Nephron (organoid): ENCODE data around the gene SEL1L3.

Experiments
- H3K27ac Mint-ChIP-seq, 3 experiments: 2 replicates each; pipeline ENCODE4 v1.8.0; 2020; ENCODE audit warnings: mixed read lengths in 3 of 3, mild to moderate bottlenecking in 2 of 3, moderate library complexity in 1 of 3
- H3K27me3 Mint-ChIP-seq: 2 replicates; pipeline ENCODE4 v1.8.0; 2021; ENCODE audit warnings: low read depth, mild to moderate bottlenecking, moderate library complexity, mixed read lengths
- H3K36me3 Mint-ChIP-seq: 2 replicates; pipeline ENCODE4 v1.8.0; 2020; ENCODE audit warnings: low read depth, mixed read lengths
- H3K4me1 Mint-ChIP-seq: 2 replicates; pipeline ENCODE4 v1.8.0; 2020; ENCODE audit warnings: mixed read lengths
- H3K4me3 Mint-ChIP-seq, 3 experiments: 2 replicates each; pipeline ENCODE4 v1.8.0; 2020; ENCODE audit warnings: mild to moderate bottlenecking in 3 of 3, mixed read lengths in 3 of 3, moderate library complexity in 2 of 3
- H3K9me3 Mint-ChIP-seq: 2 replicates; pipeline ENCODE4 v1.8.0; 2020; ENCODE audit warnings: mixed read lengths
- TF ChIP-seq, protein P1 (sequence below), 3 experiments: fragments of 200-600 bp; sonication (generic); IDR thresholded peaks; one replicate each; pipeline ENCODE4 v1.5.0; 2021; ENCODE audit warnings: antibody characterized with exemption in 3 of 3; ENCODE audit not compliant: unreplicated experiment in 3 of 3

Gene SEL1L3

DNA sequence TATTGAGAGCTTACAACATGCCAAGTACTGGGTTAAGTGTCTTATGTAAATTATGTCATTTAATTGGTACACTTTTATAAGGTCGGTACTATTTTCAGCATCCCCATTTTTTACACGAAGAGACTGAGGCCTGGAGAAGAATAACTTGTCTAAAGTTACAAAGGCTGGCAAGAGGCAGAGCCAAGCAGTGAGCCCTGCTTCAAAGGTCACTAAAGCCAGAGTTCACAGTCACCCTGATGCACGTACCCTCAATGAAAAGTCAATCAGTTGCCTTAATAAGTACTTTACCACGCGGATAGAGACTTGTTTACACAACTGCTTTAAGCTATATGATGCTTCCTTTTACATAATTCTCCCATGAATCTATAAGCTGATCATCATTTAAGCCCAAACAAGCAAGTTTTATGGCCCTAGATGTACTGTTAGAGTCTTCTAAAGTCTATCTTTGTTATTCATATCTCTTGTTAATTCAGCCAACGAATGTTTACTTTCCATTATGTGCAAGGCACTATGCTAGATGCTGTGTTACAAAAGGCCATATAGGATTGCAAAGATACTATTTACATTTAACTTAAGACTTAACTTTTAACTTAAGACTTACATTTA, 57.4 kb downstream of the SEL1L3 start:
- TF ChIP-seq, protein P1, sequence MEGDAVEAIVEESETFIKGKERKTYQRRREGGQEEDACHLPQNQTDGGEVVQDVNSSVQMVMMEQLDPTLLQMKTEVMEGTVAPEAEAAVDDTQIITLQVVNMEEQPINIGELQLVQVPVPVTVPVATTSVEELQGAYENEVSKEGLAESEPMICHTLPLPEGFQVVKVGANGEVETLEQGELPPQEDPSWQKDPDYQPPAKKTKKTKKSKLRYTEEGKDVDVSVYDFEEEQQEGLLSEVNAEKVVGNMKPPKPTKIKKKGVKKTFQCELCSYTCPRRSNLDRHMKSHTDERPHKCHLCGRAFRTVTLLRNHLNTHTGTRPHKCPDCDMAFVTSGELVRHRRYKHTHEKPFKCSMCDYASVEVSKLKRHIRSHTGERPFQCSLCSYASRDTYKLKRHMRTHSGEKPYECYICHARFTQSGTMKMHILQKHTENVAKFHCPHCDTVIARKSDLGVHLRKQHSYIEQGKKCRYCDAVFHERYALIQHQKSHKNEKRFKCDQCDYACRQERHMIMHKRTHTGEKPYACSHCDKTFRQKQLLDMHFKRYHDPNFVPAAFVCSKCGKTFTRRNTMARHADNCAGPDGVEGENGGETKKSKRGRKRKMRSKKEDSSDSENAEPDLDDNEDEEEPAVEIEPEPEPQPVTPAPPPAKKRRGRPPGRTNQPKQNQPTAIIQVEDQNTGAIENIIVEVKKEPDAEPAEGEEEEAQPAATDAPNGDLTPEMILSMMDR (IDR thresholded peaks at IDR 0.05; ENCODE audit: unreplicated experiment in 3 of 3): no peak
- H3K4me1 Mint-ChIP-seq: peaks cover 6% of the 10 kb centered on the region
- no peaks in the 10 kb centered on the region for H3K9me3 Mint-ChIP-seq
- no peaks in the 10 kb centered on the region for H3K36me3 Mint-ChIP-seq
- H3K27ac Mint-ChIP-seq: no peak overlapping the region
- H3K27me3 Mint-ChIP-seq: peaks cover 6% of the 10 kb centered on the region
- no peak overlapping the region for H3K4me3 Mint-ChIP-seq

DNA sequence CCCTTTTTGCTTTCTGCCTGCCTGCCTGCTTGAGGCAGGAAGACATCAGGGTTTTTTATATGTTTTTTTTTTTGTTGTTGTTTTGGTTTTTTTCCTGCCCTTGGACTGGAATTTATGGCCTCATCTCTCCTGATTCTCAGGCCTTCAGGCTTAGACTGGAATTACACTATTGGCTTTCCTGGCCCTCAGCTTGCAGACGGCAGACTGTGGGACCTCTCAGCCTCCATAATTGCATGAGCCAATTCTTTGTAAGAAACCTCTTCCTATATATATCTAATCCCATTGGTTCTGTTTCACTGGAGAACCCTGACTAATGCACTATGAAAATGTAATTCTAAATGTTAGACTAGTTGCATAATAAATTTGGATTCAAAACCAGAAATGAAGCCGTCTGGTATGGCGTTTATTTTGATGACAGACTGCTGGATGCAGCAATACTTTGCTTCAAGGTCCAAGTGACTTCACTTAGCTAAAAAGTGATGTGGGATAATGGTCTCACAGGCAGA, 59.0 kb downstream of the SEL1L3 start:
- Mint-ChIP-seq H3K4me1 (peaks cover 6% of the 10 kb centered on the region), H3K36me3 (no peaks in the 10 kb centered on the region), H3K27ac (no peak overlapping the region), H3K27me3 (peaks cover 6% of the 10 kb centered on the region), H3K9me3 (no peaks in the 10 kb centered on the region), H3K4me3 (no peak overlapping the region)
- TF ChIP-seq, protein P1 (IDR thresholded peaks at IDR 0.05; ENCODE audit: unreplicated experiment in 3 of 3): no peak

DNA sequence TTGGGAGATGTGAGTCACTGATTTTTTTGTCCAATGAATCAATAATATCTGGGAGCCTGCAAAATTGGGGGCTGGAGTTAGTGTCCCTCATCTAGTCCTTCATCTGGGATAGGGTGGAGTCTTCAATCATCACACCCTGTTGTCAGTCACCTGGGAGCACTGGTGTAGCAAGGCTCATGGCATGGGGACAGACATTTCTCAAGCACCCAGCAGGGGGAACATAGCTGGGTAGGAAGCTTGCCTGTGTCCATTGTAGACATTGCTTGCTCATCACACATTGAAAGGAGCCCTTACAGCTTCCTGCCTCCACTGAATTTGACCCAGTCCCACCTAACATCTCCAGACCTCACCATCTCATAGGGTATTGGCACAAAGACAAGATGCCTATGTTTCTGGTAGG, 61.2 kb downstream of the SEL1L3 start:
- peaks cover 12% of the 10 kb centered on the region for H3K4me1 Mint-ChIP-seq
- H3K27ac Mint-ChIP-seq: no peak overlapping the region
- no peaks in the 10 kb centered on the region for H3K27me3 Mint-ChIP-seq
- TF ChIP-seq, protein P1 (IDR thresholded peaks at IDR 0.05; ENCODE audit: unreplicated experiment in 3 of 3): no peak
- no peaks in the 10 kb centered on the region for H3K36me3 Mint-ChIP-seq
- no peak overlapping the region for H3K4me3 Mint-ChIP-seq
- no peaks in the 10 kb centered on the region for H3K9me3 Mint-ChIP-seq

DNA sequence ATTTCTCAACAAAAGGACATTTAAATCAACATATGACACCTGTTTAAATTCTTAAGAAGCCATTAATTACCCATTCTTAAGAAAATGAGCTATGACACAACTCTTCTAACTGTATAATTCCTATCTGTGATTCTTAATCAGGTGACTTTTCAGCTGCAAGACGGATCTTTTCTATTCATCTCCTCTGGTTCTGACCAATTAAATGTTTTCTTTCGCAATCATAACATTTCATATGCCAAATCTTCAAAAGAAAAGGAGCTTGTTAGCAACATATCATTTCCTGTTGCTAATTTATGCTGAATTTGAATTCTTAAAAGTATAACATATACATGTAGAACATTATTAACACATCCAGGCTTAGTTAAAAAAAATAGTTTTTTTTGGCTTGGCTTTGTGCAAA, 62.5 kb downstream of the SEL1L3 start:
- H3K4me1 Mint-ChIP-seq: peaks cover 22% of the 10 kb centered on the region
- H3K27me3 Mint-ChIP-seq: no peaks in the 10 kb centered on the region
- H3K27ac Mint-ChIP-seq: no peak overlapping the region
- TF ChIP-seq, protein P1 (IDR thresholded peaks at IDR 0.05; ENCODE audit: unreplicated experiment in 3 of 3): no peak
- no peaks in the 10 kb centered on the region for H3K36me3 Mint-ChIP-seq
- H3K4me3 Mint-ChIP-seq: no peak overlapping the region
- H3K9me3 Mint-ChIP-seq: no peaks in the 10 kb centered on the region

DNA sequence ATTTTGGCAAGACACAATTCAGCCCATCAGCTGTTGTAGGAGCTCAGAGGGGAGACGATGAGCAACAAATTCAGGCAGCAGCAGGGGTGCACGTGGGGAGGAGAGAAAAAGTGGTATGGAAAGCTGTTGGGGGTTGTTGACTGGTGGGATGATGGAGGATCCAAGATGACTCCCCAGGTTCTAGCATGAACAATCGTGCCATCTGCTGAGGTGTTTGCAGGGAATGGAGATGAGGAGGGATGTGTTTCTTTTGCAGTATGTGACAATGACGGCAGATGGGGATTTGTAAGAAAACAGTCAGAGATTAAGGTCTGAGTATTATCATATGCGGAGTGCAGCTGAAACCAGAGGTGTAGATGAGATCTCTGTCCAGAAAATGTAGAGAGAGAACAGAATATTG, 63.3 kb downstream of the SEL1L3 start:
- Mint-ChIP-seq H3K27ac (no peak overlapping the region), H3K4me1 (peaks cover 25% of the 10 kb centered on the region), H3K4me3 (no peak overlapping the region), H3K9me3 (no peaks in the 10 kb centered on the region), H3K36me3 (peaks cover 3% of the 10 kb centered on the region), H3K27me3 (no peaks in the 10 kb centered on the region)
- TF ChIP-seq, protein P1 (IDR thresholded peaks at IDR 0.05; ENCODE audit: unreplicated experiment in 3 of 3): no peak

DNA sequence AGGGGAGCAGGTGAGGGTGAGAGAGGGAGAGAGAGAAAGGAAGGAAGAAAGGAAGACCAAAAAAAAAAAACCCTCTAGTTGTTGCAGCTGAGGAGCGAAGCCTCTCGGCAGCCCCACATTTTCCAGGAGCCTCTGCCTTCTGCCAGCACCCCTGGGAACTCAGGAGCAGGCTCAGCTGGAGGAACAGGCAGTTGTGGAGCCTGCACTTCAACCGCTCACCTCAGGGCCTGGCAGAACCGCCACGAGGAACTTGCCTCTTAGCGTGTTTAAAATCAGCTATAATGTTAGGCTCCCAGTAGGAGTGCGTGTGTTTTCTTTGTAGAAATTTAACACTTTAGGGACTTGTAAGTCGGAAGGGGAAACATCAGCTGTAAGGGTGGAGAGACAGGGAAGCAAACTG, 65.7 kb downstream of the SEL1L3 start:
- Mint-ChIP-seq H3K36me3 (peaks cover 8% of the 10 kb centered on the region), H3K4me3 (no peak overlapping the region), H3K27ac (no peak overlapping the region), H3K9me3 (no peaks in the 10 kb centered on the region), H3K4me1 (peaks cover 19% of the 10 kb centered on the region), H3K27me3 (no peaks in the 10 kb centered on the region)
- TF ChIP-seq, protein P1 (IDR thresholded peaks at IDR 0.05; ENCODE audit: unreplicated experiment in 3 of 3): no peak
